ENCODE results near the gene UFD1.
A peak's percentile ranks its signal among the peaks of the same experiment; 100 is the strongest.
"Not testable (repeated sequence)": the region's sequence is repeated elsewhere in the genome, so short reads cannot be mapped to it uniquely, and the experiment has no call there.

UFD1 gene

GRCh38 chr22:19447330-19448075 is 31.5 kb downstream of the UFD1 start, which contains the start of gene C22orf39:
Gene C22orf39, minus strand, starts transcription at chr22:19447711. Its CDS starts 23 bp downstream, at chr22:19447688.
- peak; percentile 98 for DNase-seq

GRCh38 chr22:19446603-19447329 is 32.2 kb downstream of the UFD1 start:
- no peak for DNase-seq

DNA sequence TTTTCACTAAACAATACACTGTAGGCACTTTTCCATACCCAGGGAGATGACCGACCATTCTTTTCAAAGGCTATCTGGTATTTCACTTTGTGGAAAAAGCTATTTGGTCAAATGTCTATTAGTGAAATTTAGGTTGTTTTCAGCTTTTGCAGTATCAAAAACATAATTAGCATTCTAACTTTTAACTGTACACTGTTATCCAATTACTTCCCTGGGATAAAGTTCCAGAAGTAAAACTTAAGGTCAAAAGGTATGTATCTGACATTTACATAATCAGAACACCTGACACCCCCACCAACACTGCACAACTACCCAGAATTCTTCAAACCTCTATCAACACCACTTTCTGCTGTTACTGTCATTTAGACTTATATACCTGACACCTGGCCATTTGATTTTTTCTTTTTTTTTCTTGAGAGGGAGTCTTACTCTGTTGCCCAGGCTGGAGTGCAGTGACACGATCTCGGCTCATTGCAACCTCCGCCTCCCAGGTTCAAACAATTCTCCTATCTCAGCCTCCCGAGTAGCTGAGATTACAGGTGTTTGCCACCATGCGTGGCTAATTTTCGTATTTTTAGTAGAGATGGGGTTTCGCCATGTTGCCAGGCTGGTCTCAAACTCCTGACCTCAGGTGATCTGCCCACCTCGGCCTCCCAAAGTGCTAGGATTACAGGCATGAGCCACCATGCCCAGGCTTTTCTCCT is 33.6 kb downstream of the UFD1 start:
- not testable (repeated sequence) for DNase-seq

GRCh38 chr22:19443544-19444211 is 35.3 kb downstream of the UFD1 start:
- no peak for DNase-seq

GRCh38 chr22:19442166-19442565 is 36.8 kb downstream of the UFD1 start:
- no peak for DNase-seq

GRCh38 chr22:19440411-19441195 is 38.4 kb downstream of the UFD1 start:
- no peak for DNase-seq

DNA sequence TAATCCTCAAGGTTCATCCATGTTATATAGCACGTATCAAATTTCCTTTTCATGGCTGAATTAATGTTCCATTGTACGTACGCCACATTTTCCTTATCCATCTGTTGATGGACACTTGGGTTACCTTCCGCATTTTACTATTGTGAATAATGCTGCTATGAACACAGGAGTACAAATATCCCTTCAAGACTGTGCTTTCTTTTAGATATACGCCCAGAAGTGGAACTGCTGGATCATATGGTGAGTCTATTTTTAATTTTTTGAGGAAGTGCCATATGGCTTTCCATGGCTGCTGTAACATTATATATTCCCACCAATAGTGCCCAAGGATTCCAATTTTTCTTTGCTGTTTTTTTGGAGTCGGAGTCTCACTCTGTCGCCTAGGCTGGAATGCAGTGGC is 40.7 kb downstream of the UFD1 start:
- DNase-seq, result peak; percentile 25

- not testable (repeated sequence) for DNase-seq
Observed at GRCh38 chr22:19436444-19437161, 42.4 kb downstream of the UFD1 start.

GRCh38 chr22:19434829-19435580 is 44.0 kb downstream of the UFD1 start:
- no peak for DNase-seq

DNA sequence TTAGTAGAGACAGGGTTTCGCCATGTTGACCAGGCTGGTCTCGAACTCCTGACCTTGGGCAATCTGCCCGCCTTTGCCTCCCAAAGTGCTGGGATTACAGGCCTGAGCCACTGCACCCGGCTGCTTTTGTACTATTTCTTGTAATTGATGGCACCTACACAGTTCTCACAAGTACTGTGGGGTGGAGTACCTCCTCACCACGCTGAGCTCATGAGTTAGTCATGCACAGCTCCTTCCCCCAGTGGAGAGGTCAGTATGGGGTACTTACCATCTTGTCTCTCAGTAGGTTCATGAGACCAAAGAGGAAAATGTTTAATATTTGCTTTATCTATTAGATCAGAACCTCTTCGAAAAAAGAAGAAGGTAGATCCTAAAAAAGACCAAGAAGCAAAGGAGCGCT is 44.6 kb downstream of the UFD1 start:
- no peak for DNase-seq

- peak; percentile 98 for DNase-seq
Observed at GRCh38 chr22:19432133-19432851, 46.7 kb downstream of the UFD1 start, which contains the start of gene MRPL40. Gene MRPL40, plus strand, starts transcription at chr22:19432545. Its CDS starts 10 bp downstream, at chr22:19432555.

GRCh38 chr22:19431649-19432132 is 47.3 kb downstream of the UFD1 start, which contains the start of gene HIRA:
Gene HIRA, minus strand, starts transcription at chr22:19431733. Its CDS starts 257 bp downstream, at chr22:19431476.
- peak; percentile 90 for DNase-seq

DNA sequence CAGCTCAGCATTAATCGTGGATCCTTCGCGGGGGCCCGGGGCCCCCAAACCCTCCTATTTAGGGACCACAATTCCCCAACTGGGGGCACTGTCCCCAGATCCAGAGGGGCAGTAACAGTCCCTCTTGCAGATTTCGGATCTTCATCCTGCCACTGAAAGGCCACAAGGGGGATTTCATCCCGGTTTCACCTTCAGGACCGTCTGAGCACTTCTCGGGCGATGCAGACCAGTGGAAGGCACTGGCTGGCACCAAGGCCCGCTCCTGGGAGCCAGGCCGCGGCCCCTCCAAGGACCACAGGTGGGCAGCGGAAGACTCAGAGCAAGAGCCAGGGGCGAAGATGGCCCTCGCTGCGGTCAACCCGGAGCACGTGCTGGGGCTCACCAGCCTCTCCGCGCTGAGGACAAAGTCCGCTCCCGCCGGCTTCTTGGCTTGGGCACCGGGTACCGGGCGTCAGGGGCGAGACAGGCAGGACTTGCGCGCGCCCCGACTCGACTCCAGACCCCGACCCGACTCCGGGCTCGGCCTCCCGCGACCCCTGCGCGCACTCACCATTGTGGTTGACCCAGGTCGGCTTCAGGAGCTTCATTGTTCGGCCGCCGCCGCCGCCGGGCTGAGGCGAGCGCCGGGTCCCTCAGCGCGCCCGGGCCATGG is 48.0 kb downstream of the UFD1 start:
- peak; percentile 62 for DNase-seq

- peak; percentile 67 for DNase-seq
Observed at GRCh38 chr22:19429950-19430889, 48.8 kb downstream of the UFD1 start.

DNA sequence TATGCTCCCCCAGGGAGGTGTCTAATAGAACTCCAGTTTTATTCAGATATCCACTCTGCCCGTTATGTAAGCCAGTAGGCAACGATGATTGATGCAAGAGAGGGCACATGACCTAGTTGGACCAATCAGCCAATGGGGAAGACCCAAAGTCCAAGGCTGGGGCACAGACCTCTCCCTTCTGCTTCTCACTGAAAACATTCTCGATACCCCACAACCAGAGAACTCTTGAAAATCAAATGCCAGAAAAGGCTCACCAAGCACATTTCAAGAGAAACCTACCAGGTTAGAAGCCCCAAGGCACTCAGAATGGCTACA is 54.9 kb downstream of the UFD1 start:
- no peak for DNase-seq

DNA sequence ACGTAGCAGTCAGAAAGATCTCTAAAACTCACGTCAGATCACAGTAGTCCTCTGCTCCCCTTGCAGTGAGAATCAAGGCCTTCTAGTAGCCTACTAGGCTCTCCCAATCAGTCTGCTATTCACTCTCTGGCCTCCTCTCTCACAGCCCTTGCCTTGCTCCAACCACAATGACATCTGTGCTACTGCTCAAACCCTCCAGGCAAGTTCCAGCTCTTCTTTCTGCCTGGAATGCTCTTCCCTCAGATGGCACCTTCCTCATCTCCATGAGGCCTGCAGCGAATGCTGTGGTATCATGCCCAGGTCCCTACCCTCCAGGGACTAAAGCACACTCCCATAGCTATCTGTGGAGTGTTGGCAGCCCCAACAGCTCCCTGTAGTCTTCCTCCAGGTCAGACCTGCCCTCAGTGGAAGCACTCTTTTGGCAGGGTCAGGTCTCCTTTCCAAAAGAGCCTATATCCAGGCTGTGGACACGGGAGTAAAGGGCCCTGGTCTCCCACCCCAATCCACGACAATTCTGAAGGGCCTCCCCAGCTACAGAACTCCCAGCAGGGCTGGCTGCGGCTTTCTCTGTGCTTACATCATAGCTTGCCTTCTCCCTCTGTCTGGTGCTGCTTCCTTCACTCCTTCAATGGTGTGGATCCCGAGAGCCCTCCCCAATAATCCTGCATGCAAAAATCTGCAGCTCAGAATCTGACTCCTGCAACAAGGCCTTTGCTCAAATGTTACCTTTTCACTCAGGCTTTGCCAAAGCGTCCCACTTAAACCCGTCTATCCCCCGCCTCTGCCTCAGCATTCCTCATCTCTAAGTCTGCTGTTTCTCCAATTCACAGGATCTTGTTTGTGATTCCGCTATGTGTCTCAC is 56.3 kb downstream of the UFD1 start:
- no peak for DNase-seq

- no peak for DNase-seq
Observed at GRCh38 chr22:19420321-19420720, 58.7 kb downstream of the UFD1 start.
